ENCODE data around the gene EXOC6B. TPM values are rescaled to one million over a fixed set of nuclear protein-coding genes. Genes with fewer than 3 reads are reported as not detected.

The EXOC6B gene
- total RNA-seq, 1 experiment from 2014 or later, result 40.1 TPM

- Histone ChIP-seq H3K23me2 (ENCODE audit: insufficient read length, low read depth, low read length, poor library complexity, severe bottlenecking) (no peaks in the 10 kb centered on the region), H2BK20ac (ENCODE audit: low read depth, low read length, poor library complexity, severe bottlenecking) (no peak overlapping the region), H3K4ac (ENCODE audit: low read depth, low read length) (no peak overlapping the region), H4K5ac (ENCODE audit: insufficient read length, low read depth, low read length) (no peak overlapping the region), H2AFZ (ENCODE audit: low read length) (no peak overlapping the region), H4K20me1 (ENCODE audit: control insufficient read depth, insufficient read depth, insufficient read length) (no peaks in the 10 kb centered on the region), H3K27me3 (ENCODE audit: insufficient read depth, low read length) (no peaks in the 10 kb centered on the region), H3T11ph (ENCODE audit: low read length) (no peak overlapping the region), H2BK12ac (ENCODE audit: insufficient read length, low read depth, low read length) (no peak overlapping the region), H3K18ac (ENCODE audit: insufficient read length, low read depth, low read length) (no peak overlapping the region), H2AK5ac (ENCODE audit: insufficient read length, low read length) (no peak overlapping the region), H2BK120ac (ENCODE audit: low read depth, low read length, poor library complexity, severe bottlenecking) (no peak overlapping the region), H3K56ac (ENCODE audit: insufficient read length, low read depth, low read length) (no peak overlapping the region), H3K23ac (ENCODE audit: insufficient read length, low read depth, low read length) (no peak overlapping the region), H3K9me3 (ENCODE audit: control insufficient read depth, low read depth, low read length) (no peaks in the 10 kb centered on the region), H3K4me2 (ENCODE audit: insufficient read depth, insufficient read length, low read length) (no peak overlapping the region), H4K91ac (ENCODE audit: insufficient read length, low read depth, low read length) (no peak overlapping the region), H2BK15ac (ENCODE audit: low read depth, low read length) (no peak overlapping the region), H2BK5ac (ENCODE audit: insufficient read length, low read length) (no peak overlapping the region), H3K79me1 (ENCODE audit: insufficient read depth, low read depth, low read length, poor library complexity, severe bottlenecking) (no peaks in the 10 kb centered on the region), H3K79me2 (ENCODE audit: insufficient read depth, low read length) (no peaks in the 10 kb centered on the region), H4K8ac (replicated peaks; ENCODE audit: insufficient read length, low read depth, low read length) (no peak overlapping the region), H3K9ac (ENCODE audit: extremely low read depth, insufficient read length, low read length) (no peak overlapping the region), H3K27ac (ENCODE audit: insufficient read length, low read depth, low read length) (no peak overlapping the region), H3K14ac (ENCODE audit: insufficient read depth, low read length) (no peak overlapping the region), H3K4me1 (ENCODE audit: insufficient read depth, low read length) (no peaks in the 10 kb centered on the region)
- WGBS (ENCODE audit: extremely low coverage, insufficient read length, low lambda C conversion rate), result no CpG with 5 or more reads among the region's 1 CpG
- Mint-ChIP-seq H3K9me3 (peaks cover 8 to 9% of the 10 kb centered on the region in 2 experiments), H3K4me1 (peaks cover 0 to 3% of the 10 kb centered on the region in 2 experiments; a peak in 1 of 4 replicates), H3K27ac (no peak overlapping the region), H3K27me3 (ENCODE audit: low read depth) (no peaks in the 10 kb centered on the region), H3K36me3 (ENCODE audit: insufficient read depth in 1 of 3, low read depth in 3 of 3) (peaks cover 16 to 21% (median 17%) of the 10 kb centered on the region in 3 experiments), H3K4me3 (no peak overlapping the region)
- DNase-seq, result no peak
- no peak for TF ChIP-seq CTCF (conservative IDR thresholded peaks at IDR 0.05)
Measured at GRCh38 chr2:72789241-72789640, 36.6 kb downstream of the EXOC6B start.
